Vagina (tissue), 2 donors: ENCODE results near the gene CSPG4. TPM values are rescaled to one million over a fixed set of nuclear protein-coding genes. Genes with fewer than 3 reads are reported as not detected.
"Not testable (repeated sequence)": the region's sequence is repeated elsewhere in the genome, so short reads cannot be mapped to it uniquely, and the experiment has no call there.

Source experiments
- DNase-seq, 2 donors: peaks; one replicate each; pipeline ENCODE4 v3.0.0-alpha.2; 2017; ENCODE audit errors: extremely low spot score in 2 of 2
- H3K27ac ChIP-seq: fragments of 200-600 bp; sonication (generic); one replicate; pipeline ENCODE4 v1.5.1; 2019
- H3K27me3 ChIP-seq: fragments of 200-600 bp; sonication (generic); one replicate; pipeline ENCODE4 v1.5.1; 2019
- H3K36me3 ChIP-seq, 2 donors: fragments of 200-600 bp; sonication (generic); one replicate each; pipeline ENCODE4 v1.5.1; 2017 to 2019
- H3K4me1 ChIP-seq: fragments of 200-600 bp; sonication (generic); one replicate; pipeline ENCODE4 v1.5.1; 2019
- H3K4me3 ChIP-seq, 2 donors: fragments of 200-600 bp; sonication (generic); 1 replicate in 1 of 2; 2 replicates in 1 of 2; pipeline ENCODE4 v1.5.1; 2016 to 2019
- H3K9me3 ChIP-seq: fragments of 200-600 bp; sonication (generic); one replicate; pipeline ENCODE4 v1.5.1; 2019
- CTCF ChIP-seq, 3 experiments: fragments of 450-650 bp in 2 of 3; fragments of 200-600 bp in 1 of 3; sonication (generic) in 1 of 3; IDR thresholded peaks; one replicate each; pipeline ENCODE4 v1.5.1; 2017 to 2019; ENCODE audit warnings: antibody characterized with exemption in 3 of 3, mild to moderate bottlenecking in 2 of 3, moderate library complexity in 2 of 3
- POLR2A ChIP-seq, 2 donors: fragments of 450-650 bp; IDR thresholded peaks; one replicate each; pipeline ENCODE4 v1.6.1; 2017; ENCODE audit warnings: antibody characterized with exemption in 2 of 2, mild to moderate bottlenecking in 2 of 2, moderate library complexity in 2 of 2
- POLR2AphosphoS5 ChIP-seq, 2 donors: sonication (generic); formaldehyde crosslinking; IDR thresholded peaks; one replicate each; pipeline ENCODE4 v1.9.0; 2017; ENCODE audit warnings: antibody characterized with exemption in 2 of 2, mild to moderate bottlenecking in 2 of 2, low read depth in 1 of 2; ENCODE audit not compliant: insufficient read depth in 1 of 2
- intact Hi-C: fragments of 100-400 bp; cut with DNase I; formaldehyde crosslinking; loops from one replicate; pipeline ENCODE4 v1.15.1; 2023
- total RNA-seq: library from RNA; depleted of rRNA; stranded (reverse); fragments of >200 nt; gene quantifications from one replicate; pipeline ENCODE4 v1.2.3, GENCODE V29; 2016

CSPG4 gene
- total RNA-seq, 1 donor from 2014 or later, result 23.1 TPM

- no peak for DNase-seq
- Histone ChIP-seq H3K9me3 (no peaks in the 10 kb centered on the region), H3K36me3 (no peaks in the 10 kb centered on the region), H3K27me3 (no peaks in the 10 kb centered on the region), H3K4me1 (peaks cover 68% of the 10 kb centered on the region), H3K4me3 (no peak overlapping the region), H3K27ac (peak overlapping the region; percentile 87)
- intact Hi-C loops, result no loop called here
- TF ChIP-seq POLR2A (IDR thresholded peaks at IDR 0.05), result no peak
- no peak for TF ChIP-seq CTCF (IDR thresholded peaks at IDR 0.05)
- peak; percentile 18 to 80 for TF ChIP-seq POLR2AphosphoS5 (IDR thresholded peaks at IDR 0.05; ENCODE audit: insufficient read depth in 1 of 2, low read depth in 1 of 2)
Observed at GRCh38 chr15:75694241-75695182, 18.1 kb downstream of the CSPG4 start.

- Histone ChIP-seq H3K9me3 (no peaks in the 10 kb centered on the region), H3K27me3 (no peaks in the 10 kb centered on the region), H3K4me1 (peaks cover 59% of the 10 kb centered on the region), H3K36me3 (no peaks in the 10 kb centered on the region), H3K4me3 (no peak overlapping the region), H3K27ac (peak overlapping the region; percentile 87)
- no peak for DNase-seq
- TF ChIP-seq POLR2AphosphoS5 (IDR thresholded peaks at IDR 0.05; ENCODE audit: insufficient read depth in 1 of 2, low read depth in 1 of 2) (no peak), CTCF (IDR thresholded peaks at IDR 0.05) (no peak), POLR2A (IDR thresholded peaks at IDR 0.05) (no peak)
- intact Hi-C loops, result no loop called here
Observed at GRCh38 chr15:75693501-75694240, 19.0 kb downstream of the CSPG4 start.

GRCh38 chr15:75693028-75693427 is 19.6 kb downstream of the CSPG4 start:
- peaks cover 53% of the 10 kb centered on the region for H3K4me1 ChIP-seq
- H3K4me3 ChIP-seq, intact Hi-C loops, H3K9me3 ChIP-seq, H3K36me3 ChIP-seq, DNase-seq, H3K27me3 ChIP-seq: not testable (repeated sequence)
- H3K27ac ChIP-seq, result peak overlapping the region; percentile 87

DNA sequence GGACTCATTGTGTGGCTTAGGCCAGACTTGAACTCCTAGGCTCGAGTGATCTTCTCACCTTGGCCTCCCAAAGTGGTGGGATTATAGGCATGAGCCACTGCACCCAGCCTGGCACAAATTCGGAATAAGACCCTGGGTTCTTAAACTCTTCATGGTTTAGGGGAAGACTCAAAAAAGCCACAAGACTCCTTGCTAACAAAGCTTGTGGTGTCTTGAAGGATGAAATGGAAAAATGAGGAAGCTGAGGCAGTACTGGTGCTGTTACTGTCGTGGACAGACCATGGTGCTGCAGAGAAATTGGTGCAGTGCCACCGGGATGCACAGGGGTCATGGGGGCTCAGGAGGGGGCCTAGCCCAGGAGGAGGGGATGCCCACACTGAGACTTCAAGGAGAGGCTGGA is 20.3 kb downstream of the CSPG4 start:
- DNase-seq, H3K27me3 ChIP-seq, intact Hi-C loops, H3K36me3 ChIP-seq, H3K9me3 ChIP-seq, H3K27ac ChIP-seq, H3K4me3 ChIP-seq: not testable (repeated sequence)
- H3K4me1 ChIP-seq, result peaks cover 46% of the 10 kb centered on the region

- H3K36me3 ChIP-seq, H3K27me3 ChIP-seq, H3K9me3 ChIP-seq, H3K4me3 ChIP-seq, DNase-seq, H3K27ac ChIP-seq: not testable (repeated sequence)
- H3K4me1 ChIP-seq, result peaks cover 23% of the 10 kb centered on the region
- intact Hi-C loops, result loop anchor here (5.0 to 10.0 kb wide), 2 partner anchors 43 to 115 kb away; no protein-coding TSS in a partner anchor
Observed at GRCh38 chr15:75689429-75689828, 23.2 kb downstream of the CSPG4 start.

- DNase-seq, result no peak
- intact Hi-C loops, result loop anchor here (5.0 to 10.0 kb wide), 2 partner anchors 43 to 116 kb away; no protein-coding TSS in a partner anchor
- no peak for TF ChIP-seq POLR2A (IDR thresholded peaks at IDR 0.05)
- no peak for TF ChIP-seq POLR2AphosphoS5 (IDR thresholded peaks at IDR 0.05; ENCODE audit: insufficient read depth in 1 of 2, low read depth in 1 of 2)
- Histone ChIP-seq H3K4me1 (peaks cover 22% of the 10 kb centered on the region), H3K36me3 (no peaks in the 10 kb centered on the region), H3K4me3 (no peak overlapping the region), H3K27ac (no peak overlapping the region), H3K27me3 (no peaks in the 10 kb centered on the region), H3K9me3 (no peaks in the 10 kb centered on the region)
Observed at GRCh38 chr15:75688831-75689230, 23.8 kb downstream of the CSPG4 start.

DNA sequence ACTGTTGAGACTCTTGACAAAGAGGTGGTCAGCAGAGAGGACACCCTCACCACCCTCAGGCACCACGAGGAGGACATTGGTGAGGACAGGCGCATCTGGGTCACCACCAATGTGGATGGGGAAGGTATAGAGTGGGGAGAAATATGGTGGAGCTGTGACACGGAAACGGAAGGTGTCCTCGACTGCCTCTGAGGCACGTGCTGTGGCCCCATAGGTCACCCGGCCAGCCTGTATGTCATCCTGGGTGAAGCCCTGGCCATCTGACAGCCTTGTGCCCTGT is 24.4 kb downstream of the CSPG4 start:
- H3K36me3 ChIP-seq, result no peaks in the 10 kb centered on the region
- no peaks in the 10 kb centered on the region for H3K27me3 ChIP-seq
- TF ChIP-seq POLR2A (IDR thresholded peaks at IDR 0.05) (no peak), POLR2AphosphoS5 (IDR thresholded peaks at IDR 0.05; ENCODE audit: insufficient read depth in 1 of 2, low read depth in 1 of 2) (no peak), CTCF (IDR thresholded peaks at IDR 0.05) (no peak)
- no peaks in the 10 kb centered on the region for H3K9me3 ChIP-seq
- no peak overlapping the region for H3K4me3 ChIP-seq
- DNase-seq, result no peak
- peaks cover 22% of the 10 kb centered on the region for H3K4me1 ChIP-seq
- intact Hi-C loops, result loop anchor here (5.0 to 10.0 kb wide), 2 partner anchors 44 to 117 kb away; no protein-coding TSS in a partner anchor
- H3K27ac ChIP-seq, result no peak overlapping the region
